ENCODE measurements around the gene KLHL29.

The KLHL29 gene

DNA sequence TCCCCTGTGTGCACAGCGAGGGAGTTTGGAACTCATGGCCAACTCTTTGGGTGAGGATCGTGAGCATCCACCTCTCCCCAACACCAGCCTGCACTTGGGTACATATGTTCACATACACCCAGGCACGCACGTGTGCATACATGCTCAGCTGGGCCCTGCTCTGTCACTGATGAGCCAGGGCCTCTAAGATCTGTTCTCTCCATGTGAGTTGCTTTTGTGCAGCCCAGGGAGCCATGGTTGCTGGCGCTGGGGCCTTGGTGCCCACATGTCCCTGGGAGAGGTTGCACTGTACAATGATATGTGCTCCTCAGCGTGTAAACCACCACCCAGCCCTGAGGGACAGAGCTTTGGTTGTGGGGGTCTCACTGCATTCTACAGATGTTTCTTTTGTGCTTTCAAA lies 44.1 kb downstream of the KLHL29 start:
- H3K9me3 ChIP-seq (ENCODE audit: control insufficient read depth, insufficient read depth, low read length) = no peaks in the 10 kb centered on the region
- peaks cover 13% of the 10 kb centered on the region for H3K4me1 ChIP-seq (ENCODE audit: insufficient read depth, low read length)
- H3K9ac ChIP-seq (ENCODE audit: low read depth, low read length) = no peak overlapping the region
- no peaks in the 10 kb centered on the region for H3K36me3 ChIP-seq (ENCODE audit: insufficient read depth, low read length)

DNA sequence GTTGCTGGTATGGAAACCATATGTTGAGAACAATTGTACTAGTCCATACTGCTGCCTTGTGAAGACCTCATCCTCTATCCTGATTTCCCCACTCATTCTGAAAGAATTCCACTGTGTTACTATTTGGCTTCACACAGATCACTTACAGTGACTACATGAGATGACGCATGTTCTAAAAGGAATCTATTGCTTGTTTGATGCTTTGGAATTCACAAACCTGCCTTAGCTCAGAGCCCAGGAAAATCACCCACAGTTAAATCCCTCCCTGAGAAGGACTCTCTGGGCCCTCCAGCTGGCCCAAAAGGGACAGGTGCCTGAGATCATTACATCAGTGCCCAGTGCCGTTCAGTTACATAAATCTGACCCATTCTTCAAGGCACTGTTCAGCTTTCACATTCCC lies 45.3 kb downstream of the KLHL29 start:
- Histone ChIP-seq H3K4me1 (ENCODE audit: insufficient read depth, low read length) (peaks cover 21% of the 10 kb centered on the region), H3K36me3 (ENCODE audit: insufficient read depth, low read length) (no peaks in the 10 kb centered on the region), H3K9ac (ENCODE audit: low read depth, low read length) (no peak overlapping the region), H3K9me3 (ENCODE audit: control insufficient read depth, insufficient read depth, low read length) (no peaks in the 10 kb centered on the region)

DNA sequence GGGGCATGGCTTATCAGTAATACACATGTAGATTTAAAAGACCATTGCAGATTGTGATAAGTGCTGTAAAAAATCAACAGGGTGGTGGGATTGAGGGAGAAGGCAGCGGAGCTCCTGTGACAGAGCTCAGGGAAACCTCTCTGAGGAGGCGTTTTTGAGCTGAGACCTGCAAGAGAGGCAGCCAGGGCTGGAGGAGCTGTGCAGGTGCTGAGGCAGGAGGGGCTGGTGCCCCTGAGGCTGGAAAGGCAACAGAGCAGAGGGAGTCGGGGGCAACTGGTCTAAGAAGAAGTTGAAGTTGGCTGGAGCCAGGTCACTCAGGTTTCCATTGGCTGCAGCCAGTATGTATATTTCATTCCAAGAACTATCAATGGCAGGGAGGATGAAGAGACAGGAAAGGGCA lies 47.6 kb downstream of the KLHL29 start:
- H3K36me3 ChIP-seq (ENCODE audit: insufficient read depth, low read length) = no peaks in the 10 kb centered on the region
- no peak overlapping the region for H3K9ac ChIP-seq (ENCODE audit: low read depth, low read length)
- peaks cover 29% of the 10 kb centered on the region for H3K4me1 ChIP-seq (ENCODE audit: insufficient read depth, low read length)
- no peaks in the 10 kb centered on the region for H3K9me3 ChIP-seq (ENCODE audit: control insufficient read depth, insufficient read depth, low read length)

DNA sequence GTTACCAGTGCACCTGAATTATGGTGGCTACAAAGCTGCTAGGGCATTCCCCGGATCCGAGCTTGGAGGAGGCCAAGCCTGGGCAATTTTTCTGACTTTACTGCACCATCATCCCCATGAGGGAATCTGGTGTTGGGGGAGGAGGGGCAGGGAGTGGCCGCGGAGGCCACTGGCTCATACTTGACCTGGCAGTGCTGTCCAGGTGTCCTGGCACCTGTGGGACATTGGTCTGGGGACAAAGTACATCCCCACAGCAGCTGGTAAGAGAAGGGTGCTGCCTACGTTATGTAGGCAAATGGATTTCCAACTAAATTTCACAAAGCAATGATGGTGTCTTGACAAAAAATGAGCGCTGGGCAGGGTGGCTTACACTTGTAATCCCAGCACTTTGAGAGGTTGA lies 48.3 kb downstream of the KLHL29 start:
- Histone ChIP-seq H3K4me1 (ENCODE audit: insufficient read depth, low read length) (peaks cover 29% of the 10 kb centered on the region), H3K9ac (ENCODE audit: low read depth, low read length) (no peak overlapping the region), H3K9me3 (ENCODE audit: control insufficient read depth, insufficient read depth, low read length) (no peaks in the 10 kb centered on the region), H3K36me3 (ENCODE audit: insufficient read depth, low read length) (no peaks in the 10 kb centered on the region)

DNA sequence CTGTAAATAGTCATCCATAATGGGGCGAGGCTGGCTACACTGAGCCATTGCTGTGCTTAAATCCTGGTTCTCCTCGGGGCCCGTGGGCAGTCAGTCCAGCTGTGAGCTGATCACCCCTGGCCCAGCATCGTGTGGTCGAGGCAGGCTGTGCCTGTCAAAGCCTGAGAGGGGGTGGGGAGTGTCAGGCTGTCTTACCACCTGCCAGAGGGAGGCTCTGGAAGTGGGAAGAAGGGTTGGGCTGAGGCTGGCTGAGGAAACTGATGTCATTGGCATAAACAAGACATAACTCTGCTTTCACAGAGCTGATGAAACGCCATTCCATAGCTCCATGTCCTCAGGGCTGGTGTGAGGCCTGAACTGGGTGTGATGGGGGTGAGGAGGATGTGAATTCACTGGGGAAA lies 49.7 kb downstream of the KLHL29 start:
- Histone ChIP-seq H3K9me3 (ENCODE audit: control insufficient read depth, insufficient read depth, low read length) (no peaks in the 10 kb centered on the region), H3K9ac (ENCODE audit: low read depth, low read length) (no peak overlapping the region), H3K36me3 (ENCODE audit: insufficient read depth, low read length) (no peaks in the 10 kb centered on the region), H3K4me1 (ENCODE audit: insufficient read depth, low read length) (peaks cover 29% of the 10 kb centered on the region)

DNA sequence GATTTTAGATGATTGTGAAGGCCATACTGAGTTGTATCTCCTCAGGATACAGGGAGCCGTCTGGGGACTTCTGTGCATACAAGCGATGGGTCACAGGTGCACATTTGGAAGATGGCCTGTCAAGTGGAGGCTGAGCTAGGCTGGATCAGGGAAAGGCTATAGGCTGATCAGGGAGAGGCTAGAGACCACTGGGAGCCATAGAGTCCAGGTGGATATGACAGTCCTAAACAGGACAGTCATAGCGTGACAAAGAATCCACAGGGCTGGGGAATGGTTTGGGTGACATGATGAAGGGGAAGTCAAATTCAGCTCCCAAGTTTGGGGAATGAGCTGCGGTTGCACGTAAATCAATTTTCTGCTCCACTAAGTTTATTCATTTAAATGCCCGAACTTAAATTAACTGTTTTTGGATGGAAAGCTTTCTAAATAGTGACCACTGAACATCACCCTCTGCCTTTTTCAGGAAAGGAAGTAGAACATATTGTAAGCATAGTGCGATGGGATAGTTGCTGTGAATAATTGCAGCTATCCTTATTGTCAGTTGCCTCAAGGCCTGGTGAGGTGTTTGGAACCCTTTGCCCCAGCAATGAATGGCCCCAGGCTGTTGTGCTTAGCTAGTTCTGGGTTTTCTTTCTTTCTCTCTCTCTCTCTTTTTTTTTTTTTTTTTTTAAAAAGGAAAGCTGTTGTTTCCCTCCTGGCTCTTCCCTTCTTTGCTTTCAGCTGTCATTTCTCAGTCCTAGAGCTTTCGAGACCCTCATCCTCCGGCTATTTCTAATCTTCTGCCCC lies 50.5 kb downstream of the KLHL29 start:
- no peak overlapping the region for H3K9ac ChIP-seq (ENCODE audit: low read depth, low read length)
- peaks cover 29% of the 10 kb centered on the region for H3K4me1 ChIP-seq (ENCODE audit: insufficient read depth, low read length)
- H3K9me3 ChIP-seq (ENCODE audit: control insufficient read depth, insufficient read depth, low read length) = no peaks in the 10 kb centered on the region

DNA sequence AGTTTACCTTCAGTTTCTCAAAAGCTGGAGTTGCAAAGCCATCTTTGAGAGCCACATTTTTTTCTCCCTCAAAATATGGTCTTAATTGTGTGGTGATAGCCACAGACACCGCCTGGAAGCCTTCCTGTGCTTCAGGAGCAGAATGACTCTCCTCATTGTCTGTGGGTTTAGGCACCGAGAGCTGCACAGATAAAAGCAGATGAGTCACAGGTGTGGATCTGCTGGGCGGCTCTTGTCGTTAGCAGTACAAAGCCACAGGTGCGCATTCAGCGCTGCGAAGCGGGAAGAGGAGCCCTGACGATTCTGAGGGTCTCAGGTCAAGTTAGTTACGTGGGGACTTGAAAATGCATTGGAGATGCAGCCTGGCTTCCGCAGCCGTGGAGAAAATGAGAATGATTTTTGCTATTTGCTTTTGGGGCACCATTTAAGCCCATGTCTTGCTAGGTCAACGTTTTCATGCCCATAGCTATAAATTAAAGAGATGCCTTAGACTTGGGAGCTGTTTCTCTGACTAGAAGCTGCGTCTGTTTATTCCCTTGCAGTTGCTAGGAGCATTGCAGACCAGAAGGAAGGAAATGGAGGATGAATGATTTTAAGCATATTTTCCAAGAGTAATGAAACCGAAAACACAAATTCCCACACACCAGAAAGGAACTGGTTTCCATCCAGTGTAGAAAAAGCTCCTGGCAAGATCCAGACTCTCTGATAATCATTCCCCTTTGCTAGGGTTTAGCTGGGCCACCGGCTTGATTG lies 51.5 kb downstream of the KLHL29 start:
- Histone ChIP-seq H3K4me1 (ENCODE audit: insufficient read depth, low read length) (peaks cover 29% of the 10 kb centered on the region), H3K36me3 (ENCODE audit: insufficient read depth, low read length) (no peaks in the 10 kb centered on the region), H3K9me3 (ENCODE audit: control insufficient read depth, insufficient read depth, low read length) (peaks cover 1% of the 10 kb centered on the region), H3K9ac (ENCODE audit: low read depth, low read length) (no peak overlapping the region)

More for the DNA sequence above, 50.5 kb downstream of the KLHL29 start:
- H3K36me3 ChIP-seq (ENCODE audit: insufficient read depth, low read length) = no peaks in the 10 kb centered on the region

DNA sequence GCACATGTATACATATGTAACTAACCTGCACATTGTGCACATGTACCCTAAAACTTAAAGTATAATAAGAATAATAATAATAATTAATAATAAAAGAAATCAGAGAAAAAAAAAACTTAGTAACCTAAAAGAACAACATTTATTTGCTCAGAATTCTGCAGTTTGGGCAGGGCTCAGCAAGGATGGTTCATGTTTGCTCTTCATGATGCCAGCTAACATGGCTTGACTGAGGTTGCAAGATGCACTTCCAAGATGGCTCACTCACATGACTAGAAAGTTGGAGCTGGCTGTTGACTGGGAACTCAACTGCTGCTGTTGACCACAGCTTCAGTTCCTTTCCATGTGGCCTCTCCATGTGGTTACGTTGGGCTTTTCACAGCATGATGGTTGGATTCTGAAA lies 56.4 kb downstream of the KLHL29 start:
- H3K9me3 ChIP-seq (ENCODE audit: control insufficient read depth, insufficient read depth, low read length) = peaks cover 6% of the 10 kb centered on the region
- no peak overlapping the region for H3K9ac ChIP-seq (ENCODE audit: low read depth, low read length)
- H3K36me3 ChIP-seq (ENCODE audit: insufficient read depth, low read length) = no peaks in the 10 kb centered on the region
- peaks cover 5% of the 10 kb centered on the region for H3K4me1 ChIP-seq (ENCODE audit: insufficient read depth, low read length)

DNA sequence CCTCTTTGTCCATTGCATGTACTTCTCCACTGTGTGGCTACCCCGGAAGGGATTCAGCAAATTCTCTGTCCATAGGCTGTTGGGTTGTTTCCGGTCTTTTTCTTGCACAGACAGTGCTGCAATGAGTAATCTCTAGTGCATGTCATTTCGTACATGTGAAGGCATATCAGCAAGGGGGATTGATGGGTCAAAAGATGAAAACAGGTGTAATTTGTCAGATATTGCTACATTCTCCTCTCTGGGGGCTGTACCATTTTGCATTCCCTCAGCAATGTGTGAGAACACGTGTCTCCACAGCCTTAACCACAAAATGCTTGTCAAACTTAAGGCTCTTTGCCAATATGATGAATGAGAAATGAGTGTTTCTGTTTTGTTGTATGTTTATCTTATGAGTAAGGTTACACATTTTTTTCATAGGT lies 60.5 kb downstream of the KLHL29 start:
- H3K4me1 ChIP-seq (ENCODE audit: insufficient read depth, low read length) = no peaks in the 10 kb centered on the region
- H3K9ac ChIP-seq (ENCODE audit: low read depth, low read length) = no peak overlapping the region
- H3K36me3 ChIP-seq (ENCODE audit: insufficient read depth, low read length) = no peaks in the 10 kb centered on the region
- H3K9me3 ChIP-seq (ENCODE audit: control insufficient read depth, insufficient read depth, low read length) = peaks cover 6% of the 10 kb centered on the region

DNA sequence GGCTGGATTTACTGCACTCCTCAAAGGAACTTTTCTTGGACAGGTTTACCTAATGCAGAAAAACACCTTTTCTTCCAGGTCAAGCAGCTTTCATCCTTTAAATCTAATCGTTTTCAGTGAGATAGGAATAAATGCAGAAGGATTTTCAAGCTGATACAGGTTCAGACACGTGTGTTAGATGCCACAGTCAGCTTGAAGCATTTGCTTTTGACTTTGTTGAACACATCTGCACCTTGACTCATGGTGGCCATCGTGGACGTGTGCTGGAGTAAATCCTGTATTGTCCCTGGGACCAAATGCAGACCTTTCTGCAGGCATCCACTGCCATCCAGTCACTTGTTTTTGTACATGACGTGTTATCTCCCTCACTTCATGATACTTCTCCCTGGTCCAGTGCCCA lies 61.9 kb downstream of the KLHL29 start:
- Histone ChIP-seq H3K4me1 (ENCODE audit: insufficient read depth, low read length) (no peaks in the 10 kb centered on the region), H3K36me3 (ENCODE audit: insufficient read depth, low read length) (no peaks in the 10 kb centered on the region), H3K9me3 (ENCODE audit: control insufficient read depth, insufficient read depth, low read length) (peaks cover under 1% of the 10 kb centered on the region; the same call in 1 of the 2 replicates), H3K9ac (ENCODE audit: low read depth, low read length) (no peak overlapping the region)

DNA sequence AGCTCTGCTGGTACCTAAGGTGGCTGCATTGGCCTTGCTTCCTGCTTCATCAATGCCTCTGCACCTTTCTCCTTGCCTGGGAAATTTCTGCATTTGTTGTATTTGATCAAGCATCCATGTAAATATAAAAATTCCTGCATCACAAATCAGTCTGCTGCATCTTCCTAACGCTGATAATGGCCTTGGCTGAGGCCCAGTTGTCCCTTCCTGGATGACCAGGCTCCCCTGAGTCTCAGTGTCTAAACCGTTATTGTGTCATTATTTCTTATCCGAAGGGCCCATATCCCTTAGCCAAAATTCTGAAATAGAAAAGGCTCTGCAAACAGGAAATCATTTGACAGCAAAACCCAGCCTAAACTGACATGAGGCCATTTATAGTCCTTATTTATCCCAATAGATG lies 62.4 kb downstream of the KLHL29 start:
- H3K9ac ChIP-seq (ENCODE audit: low read depth, low read length) = no peak overlapping the region
- H3K9me3 ChIP-seq (ENCODE audit: control insufficient read depth, insufficient read depth, low read length) = no peaks in the 10 kb centered on the region
- no peaks in the 10 kb centered on the region for H3K36me3 ChIP-seq (ENCODE audit: insufficient read depth, low read length)
- H3K4me1 ChIP-seq (ENCODE audit: insufficient read depth, low read length) = no peaks in the 10 kb centered on the region

DNA sequence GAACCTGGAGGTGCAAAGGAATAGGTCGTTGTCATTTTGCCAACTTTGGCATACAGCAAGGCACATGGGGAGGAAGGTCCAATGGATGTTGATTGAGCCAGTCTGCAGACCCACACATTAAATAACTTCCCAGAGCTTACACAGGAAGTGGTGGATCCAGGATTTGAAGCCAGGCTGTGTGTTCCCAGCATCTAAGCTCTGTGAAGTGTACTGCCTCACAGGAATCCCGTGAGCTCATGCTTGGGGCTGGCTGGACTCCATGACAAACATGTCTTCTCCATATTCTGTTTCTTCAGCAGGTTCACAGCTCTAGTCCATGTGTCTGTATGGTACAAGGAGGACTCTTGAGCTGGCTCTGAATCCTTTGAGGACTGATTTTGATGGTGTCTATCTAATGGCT lies 63.9 kb downstream of the KLHL29 start:
- Histone ChIP-seq H3K4me1 (ENCODE audit: insufficient read depth, low read length) (peaks cover 10% of the 10 kb centered on the region), H3K9ac (ENCODE audit: low read depth, low read length) (no peak overlapping the region), H3K9me3 (ENCODE audit: control insufficient read depth, insufficient read depth, low read length) (no peaks in the 10 kb centered on the region), H3K36me3 (ENCODE audit: insufficient read depth, low read length) (no peaks in the 10 kb centered on the region; the same call in 1 of the 2 replicates)

DNA sequence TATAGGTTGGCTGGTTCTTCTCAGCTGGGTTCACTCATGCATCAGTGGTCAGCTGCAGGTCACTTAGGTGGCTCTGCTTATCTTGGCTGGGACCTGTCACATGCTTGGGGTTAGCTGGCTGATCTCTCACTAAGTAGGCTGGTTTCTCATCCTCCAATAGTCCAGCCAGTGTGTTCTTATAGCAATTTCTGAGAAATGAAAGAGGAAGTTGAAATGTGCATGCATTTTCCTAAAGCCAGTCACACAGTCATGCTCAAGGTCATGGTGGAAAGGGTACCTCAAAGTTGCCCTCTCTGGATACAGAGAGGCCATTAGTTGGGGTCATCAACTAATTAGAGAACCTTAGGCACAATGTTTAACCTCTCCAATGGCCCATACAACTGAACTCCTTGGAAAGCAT lies 64.4 kb downstream of the KLHL29 start:
- no peak overlapping the region for H3K9ac ChIP-seq (ENCODE audit: low read depth, low read length)
- no peaks in the 10 kb centered on the region for H3K9me3 ChIP-seq (ENCODE audit: control insufficient read depth, insufficient read depth, low read length)
- peaks cover 10% of the 10 kb centered on the region for H3K4me1 ChIP-seq (ENCODE audit: insufficient read depth, low read length)
- H3K36me3 ChIP-seq (ENCODE audit: insufficient read depth, low read length) = no peaks in the 10 kb centered on the region; the same call in 1 of the 2 replicates

DNA sequence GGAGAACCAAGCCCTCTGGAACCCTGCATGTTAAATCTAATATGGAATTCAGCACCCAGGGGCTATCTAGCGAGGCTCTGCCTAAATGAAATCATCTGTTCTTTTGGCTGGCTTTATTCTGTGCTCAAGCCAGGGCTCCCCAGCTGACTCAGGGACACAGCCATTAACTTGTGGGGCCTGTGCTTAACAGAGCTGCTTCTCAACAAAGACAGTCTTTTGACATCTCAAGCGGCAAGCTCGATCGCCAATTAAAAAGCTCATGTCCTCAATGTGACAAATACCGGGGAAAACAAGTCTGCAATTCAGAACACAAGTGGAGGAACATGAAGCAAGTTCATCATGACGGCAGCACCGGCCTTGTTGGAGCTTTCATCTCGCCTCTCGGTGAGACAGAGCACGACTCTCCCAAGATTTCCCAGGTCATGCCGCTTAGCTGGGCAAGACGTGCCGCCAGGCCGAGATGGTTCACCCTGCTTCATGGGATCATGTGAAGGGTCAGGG lies 64.9 kb downstream of the KLHL29 start:
- Histone ChIP-seq H3K9me3 (ENCODE audit: control insufficient read depth, insufficient read depth, low read length) (no peaks in the 10 kb centered on the region), H3K36me3 (ENCODE audit: insufficient read depth, low read length) (no peaks in the 10 kb centered on the region; the same call in 1 of the 2 replicates), H3K9ac (ENCODE audit: low read depth, low read length) (no peak overlapping the region), H3K4me1 (ENCODE audit: insufficient read depth, low read length) (peaks cover 10% of the 10 kb centered on the region)

DNA sequence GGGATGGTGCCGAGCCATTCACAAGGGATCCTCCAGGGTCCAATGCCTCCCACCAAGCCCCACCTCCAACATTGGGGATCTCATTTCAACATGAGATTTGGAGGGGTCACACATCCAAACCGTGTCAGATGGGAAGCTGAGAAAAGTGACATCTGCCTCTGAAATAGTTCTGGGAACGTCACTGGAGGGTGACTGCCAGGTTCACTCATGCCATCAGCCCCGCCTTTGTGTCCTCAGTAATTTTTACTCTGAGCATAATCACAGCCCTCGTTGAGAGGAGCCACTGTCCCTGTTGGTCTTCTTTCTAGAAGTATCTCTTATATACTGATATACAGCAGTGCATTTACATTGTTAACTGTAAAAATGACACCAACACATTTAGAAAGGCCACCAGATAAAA lies 67.4 kb downstream of the KLHL29 start:
- H3K4me1 ChIP-seq (ENCODE audit: insufficient read depth, low read length) = peaks cover 10% of the 10 kb centered on the region
- H3K9ac ChIP-seq (ENCODE audit: low read depth, low read length) = no peak overlapping the region
- no peaks in the 10 kb centered on the region; the same call in 1 of the 2 replicates for H3K36me3 ChIP-seq (ENCODE audit: insufficient read depth, low read length)

More for the DNA sequence above, 67.4 kb downstream of the KLHL29 start:
- H3K9me3 ChIP-seq (ENCODE audit: control insufficient read depth, insufficient read depth, low read length) = no peaks in the 10 kb centered on the region

Data from ES-I3 (cell line).